IPS-11a (cell line): ENCODE measurements around the gene TMEM182.

Source experiments
- H3K4me3 ChIP-seq: one replicate; pipeline ENCODE4 v1.5.1; 2013; ENCODE audit warnings: low read depth, low read length, control low read depth

TMEM182 gene

GRCh38 chr2:102850888-102851287, 89.1 kb downstream of the TMEM182 start:
- no peak overlapping the region for H3K4me3 ChIP-seq

- no peak overlapping the region for H3K4me3 ChIP-seq
Observed at GRCh38 chr2:102852867-102853266, 91.0 kb downstream of the TMEM182 start.
